K562 treated with DMSO at 1 percent for 24 hours (cell line): ENCODE results near the gene FYB2. TPM values are rescaled to one million over a fixed set of nuclear protein-coding genes. Genes with fewer than 3 reads are reported as not detected.

Experiments used
- total RNA-seq: library from RNA; unstranded; fragments of 300-600 nt; gene quantifications from 2 replicates; pipeline ENCODE4 v1.2.3, GENCODE V29; 2022; ENCODE audit warnings: low read depth; ENCODE audit not compliant: insufficient read depth

Gene FYB2
- total RNA-seq, result 0.61 and 0.88 TPM in 2 replicates

GRCh38 chr1:56819387-56819899, at the start of gene FYB2:
FYB2 (minus strand) TSS chr1:56819404; CDS start chr1:56819290, 114 bp downstream.

GRCh38 chr1:56854521-56855099, 35.4 kb upstream of the FYB2 start, which contains the start of gene C8A:
C8A (plus strand) TSS chr1:56854797; CDS start chr1:56854902, 105 bp downstream.

Other genes with a start within 250 kb of the FYB2 start
- gene PLPP3, start 239.8 kb downstream of the FYB2 start, total RNA-seq, result 1.8 and 2.1 TPM in 2 replicates
- gene PRKAA2, start 174.1 kb downstream of the FYB2 start, total RNA-seq, result not detected in 2 replicates
- gene C8A, start 35.4 kb upstream of the FYB2 start, total RNA-seq, result not detected in 2 replicates
- not detected in 2 replicates for gene C8B, start 146.6 kb upstream of the FYB2 start, total RNA-seq